Upper lobe of right lung (tissue), 1 donor: ENCODE measurements around the gene FN1. TPM values are rescaled to one million over a fixed set of nuclear protein-coding genes. Genes with fewer than 3 reads are reported as not detected.
"Not testable (repeated sequence)": the region's sequence is repeated elsewhere in the genome, so short reads cannot be mapped to it uniquely, and the experiment has no call there.

Source experiments
- ATAC-seq: fragments of 200-7000 bp; cut with Tn5 transposase; one replicate; pipeline ENCODE4 v1.9.1; 2020; ENCODE audit warnings: mild to moderate bottlenecking, moderate library complexity
- DNase-seq: peaks from one replicate; pipeline ENCODE4 v3.0.0-alpha.2; 2020
- H3K27ac ChIP-seq: fragments of 200-600 bp; one replicate; pipeline ENCODE4 v1.8.0; 2022
- H3K27me3 ChIP-seq: fragments of 200-600 bp; one replicate; pipeline ENCODE4 v1.8.0; 2022; ENCODE audit warnings: mild to moderate bottlenecking
- H3K36me3 ChIP-seq: fragments of 200-600 bp; one replicate; pipeline ENCODE4 v1.8.0; 2022
- H3K4me1 ChIP-seq: fragments of 200-600 bp; one replicate; pipeline ENCODE4 v1.8.0; 2022
- H3K4me3 ChIP-seq: fragments of 200-600 bp; one replicate; pipeline ENCODE4 v1.8.0; 2022; ENCODE audit warnings: mild to moderate bottlenecking
- H3K9me3 ChIP-seq: fragments of 200-600 bp; one replicate; pipeline ENCODE4 v1.8.0; 2022
- intact Hi-C: fragments of 100-400 bp; cut with DNase I; formaldehyde crosslinking; loops from one replicate; pipeline ENCODE4 v1.11.0; 2022
- total RNA-seq: library from RNA; stranded (reverse); fragmentation: NEBNext Ultra II Directional; extraction: Animal tissue kit (Norgen Biotek cat#: 25700); gene quantifications from one replicate; pipeline ENCODE4 v1.2.1, GENCODE V29; 2021
- TF ChIP-seq, protein P1 (sequence below): fragments of 200-600 bp; IDR thresholded peaks from one replicate; pipeline ENCODE4 v1.8.0; 2022; ENCODE audit warnings: antibody characterized with exemption
- donor health status: DM: no; HTN: yes; CAD: no; lungs with severe emphysema.

FN1 gene
- total RNA-seq, 1 donor from 2014 or later, result 955 TPM

DNA sequence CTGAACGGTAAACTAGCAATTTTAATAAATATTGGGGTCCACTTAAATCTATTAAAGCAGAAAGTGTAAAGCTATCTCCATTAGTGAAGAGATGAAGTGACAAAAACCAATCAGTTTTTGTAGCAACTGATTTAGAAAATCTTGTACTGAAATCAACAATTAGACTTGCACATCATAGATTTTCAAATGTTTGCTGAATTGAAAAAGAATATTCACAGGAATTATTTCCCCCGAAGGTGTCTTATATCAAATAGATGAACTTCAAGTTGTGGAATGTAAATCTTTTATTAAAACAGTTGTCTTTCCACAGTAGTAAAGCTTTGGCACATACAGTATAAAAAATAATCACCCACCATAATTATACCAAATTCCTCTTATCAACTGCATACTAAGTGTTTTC lies 75.3 kb downstream of the FN1 start:
- Histone ChIP-seq H3K36me3 (peaks cover 60% of the 10 kb centered on the region), H3K9me3 (no peaks in the 10 kb centered on the region), H3K27ac (no peak overlapping the region), H3K27me3 (no peaks in the 10 kb centered on the region), H3K4me1 (no peaks in the 10 kb centered on the region), H3K4me3 (no peak overlapping the region)
- intact Hi-C loops, result no loop called here
- no peak for ATAC-seq
- TF ChIP-seq, protein P1, sequence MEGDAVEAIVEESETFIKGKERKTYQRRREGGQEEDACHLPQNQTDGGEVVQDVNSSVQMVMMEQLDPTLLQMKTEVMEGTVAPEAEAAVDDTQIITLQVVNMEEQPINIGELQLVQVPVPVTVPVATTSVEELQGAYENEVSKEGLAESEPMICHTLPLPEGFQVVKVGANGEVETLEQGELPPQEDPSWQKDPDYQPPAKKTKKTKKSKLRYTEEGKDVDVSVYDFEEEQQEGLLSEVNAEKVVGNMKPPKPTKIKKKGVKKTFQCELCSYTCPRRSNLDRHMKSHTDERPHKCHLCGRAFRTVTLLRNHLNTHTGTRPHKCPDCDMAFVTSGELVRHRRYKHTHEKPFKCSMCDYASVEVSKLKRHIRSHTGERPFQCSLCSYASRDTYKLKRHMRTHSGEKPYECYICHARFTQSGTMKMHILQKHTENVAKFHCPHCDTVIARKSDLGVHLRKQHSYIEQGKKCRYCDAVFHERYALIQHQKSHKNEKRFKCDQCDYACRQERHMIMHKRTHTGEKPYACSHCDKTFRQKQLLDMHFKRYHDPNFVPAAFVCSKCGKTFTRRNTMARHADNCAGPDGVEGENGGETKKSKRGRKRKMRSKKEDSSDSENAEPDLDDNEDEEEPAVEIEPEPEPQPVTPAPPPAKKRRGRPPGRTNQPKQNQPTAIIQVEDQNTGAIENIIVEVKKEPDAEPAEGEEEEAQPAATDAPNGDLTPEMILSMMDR, result no peak
- no peak for DNase-seq

DNA sequence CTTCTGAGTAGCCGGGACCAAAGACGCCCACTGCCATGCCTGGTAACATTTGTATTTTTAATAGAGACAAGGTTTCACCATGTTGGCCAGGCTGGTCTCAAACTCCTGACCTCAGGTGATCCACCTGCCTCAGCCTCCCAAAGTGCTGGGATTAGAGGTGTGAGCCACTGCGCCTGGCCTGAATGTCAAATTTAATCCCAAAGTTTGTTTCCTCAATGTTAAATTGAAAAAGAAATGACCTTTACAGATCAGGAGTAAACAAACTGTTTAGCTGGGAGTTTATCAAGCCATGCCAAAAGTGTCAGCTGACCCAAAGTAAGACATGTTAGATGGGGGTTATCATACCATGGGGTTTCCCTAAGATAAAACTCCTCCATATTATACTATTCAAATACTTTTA lies 75.8 kb downstream of the FN1 start:
- H3K27me3 ChIP-seq, H3K9me3 ChIP-seq, intact Hi-C loops, ATAC-seq, H3K4me3 ChIP-seq, H3K4me1 ChIP-seq, H3K27ac ChIP-seq, DNase-seq: not testable (repeated sequence)
- H3K36me3 ChIP-seq, result peaks cover 56% of the 10 kb centered on the region

DNA sequence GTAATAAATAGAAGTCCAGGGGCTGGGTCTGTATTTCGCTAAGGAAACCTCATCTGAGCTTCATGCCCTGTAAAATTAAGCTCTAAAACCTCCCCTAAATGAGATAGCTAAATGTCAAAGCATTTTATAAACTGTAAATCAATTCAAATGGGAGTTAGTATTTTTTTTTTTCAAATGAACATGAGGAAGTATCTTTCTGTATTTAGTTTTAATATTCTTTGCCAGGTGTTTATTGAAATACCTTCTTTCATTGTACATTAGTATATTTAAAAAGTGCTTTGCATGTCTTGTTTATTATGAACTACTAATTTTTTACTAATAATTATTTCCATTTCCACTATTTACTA lies 76.3 kb downstream of the FN1 start:
- Histone ChIP-seq H3K27ac (no peak overlapping the region), H3K9me3 (no peaks in the 10 kb centered on the region), H3K36me3 (peaks cover 51% of the 10 kb centered on the region), H3K27me3 (no peaks in the 10 kb centered on the region), H3K4me1 (no peaks in the 10 kb centered on the region), H3K4me3 (no peak overlapping the region)
- no peak for ATAC-seq
- intact Hi-C loops, result no loop called here
- TF ChIP-seq, protein P1, result no peak
- no peak for DNase-seq

DNA sequence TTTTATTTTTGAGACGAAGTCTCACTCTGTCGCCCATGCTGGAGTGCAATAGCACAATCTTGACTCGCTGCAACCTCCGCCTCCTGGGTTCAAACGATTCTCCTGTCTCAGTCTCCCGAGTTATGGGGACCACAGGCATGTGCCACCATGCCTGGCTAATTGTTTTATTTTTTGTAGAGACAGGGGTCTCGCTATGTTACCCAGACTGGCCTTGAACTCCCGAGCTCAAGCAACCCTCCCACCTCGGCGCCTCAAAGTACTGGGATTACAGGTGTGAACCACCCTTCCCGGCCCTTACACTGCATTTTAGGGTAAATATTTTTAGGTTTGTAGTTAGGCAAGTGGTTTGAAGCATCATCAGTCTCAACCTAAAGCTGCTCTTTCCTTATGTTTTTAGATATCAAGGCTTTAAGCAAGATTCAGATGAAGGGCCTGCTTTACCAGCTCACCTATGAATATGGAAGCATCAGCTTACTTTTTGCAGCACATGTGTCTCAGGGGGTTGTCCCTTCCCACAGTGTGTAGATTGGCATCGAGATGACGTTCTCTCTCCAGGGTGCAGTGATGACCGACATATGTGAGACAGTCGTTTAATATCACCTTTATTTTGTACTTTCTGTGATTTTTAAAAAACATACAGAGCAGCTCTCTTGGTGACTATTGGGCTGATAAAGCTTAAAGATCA lies 76.8 kb downstream of the FN1 start:
- Histone ChIP-seq H3K9me3 (no peaks in the 10 kb centered on the region), H3K27ac (no peak overlapping the region), H3K4me1 (no peaks in the 10 kb centered on the region), H3K4me3 (no peak overlapping the region), H3K27me3 (no peaks in the 10 kb centered on the region), H3K36me3 (peaks cover 46% of the 10 kb centered on the region)
- no peak for DNase-seq
- no peak for ATAC-seq
- intact Hi-C loops, result no loop called here
- TF ChIP-seq, protein P1, result no peak

DNA sequence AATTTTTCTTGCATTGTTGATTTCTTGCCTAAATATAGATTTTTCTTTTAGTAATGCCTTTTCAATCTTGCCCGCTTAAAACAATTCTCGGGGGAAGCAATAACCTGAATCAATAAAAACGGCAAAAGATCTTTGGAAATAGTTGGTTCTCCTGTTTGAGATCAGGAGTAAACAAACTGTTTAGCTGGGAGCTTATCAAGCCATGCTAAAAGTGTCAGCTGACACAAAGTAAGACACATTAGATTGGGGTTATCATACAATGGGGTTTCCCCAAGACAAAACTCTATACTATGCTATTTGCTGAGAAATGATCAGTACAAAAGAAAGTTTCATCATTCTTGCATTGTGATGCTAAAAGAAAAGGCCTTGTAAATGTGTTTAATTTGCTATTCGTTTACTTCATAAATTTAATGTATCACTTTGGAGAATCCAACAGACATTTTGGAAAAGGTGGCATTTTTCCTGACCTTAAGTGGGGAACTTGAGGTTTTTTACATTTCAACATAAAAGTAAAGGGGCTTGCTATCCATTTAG lies 77.5 kb downstream of the FN1 start:
- peaks cover 39% of the 10 kb centered on the region for H3K36me3 ChIP-seq
- TF ChIP-seq, protein P1, result no peak
- no peak overlapping the region for H3K4me3 ChIP-seq
- no peak overlapping the region for H3K27ac ChIP-seq
- no peaks in the 10 kb centered on the region for H3K9me3 ChIP-seq
- ATAC-seq (no peak), DNase-seq (no peak)
- H3K27me3 ChIP-seq, result no peaks in the 10 kb centered on the region
- no peaks in the 10 kb centered on the region for H3K4me1 ChIP-seq
- intact Hi-C loops, result no loop called here

DNA sequence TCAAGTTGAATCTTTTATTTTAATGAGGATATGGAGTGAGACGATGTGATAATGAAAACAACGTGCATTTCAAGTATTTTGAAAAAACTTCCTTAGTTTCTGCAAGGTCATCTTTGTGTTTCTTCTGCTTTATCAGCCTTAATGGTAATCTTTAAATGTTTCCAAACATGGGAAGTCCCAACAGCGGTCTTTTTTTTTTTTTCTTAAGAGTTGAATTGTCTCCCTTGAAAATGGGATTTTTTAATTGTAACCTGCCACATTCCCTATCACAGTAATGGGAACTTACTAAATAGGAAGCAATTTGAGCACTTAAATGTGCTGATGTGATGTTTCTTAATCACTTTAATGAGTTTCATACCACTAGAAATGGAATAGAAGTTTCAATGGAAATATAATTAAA lies 78.2 kb downstream of the FN1 start:
- TF ChIP-seq, protein P1, result no peak
- no peak for DNase-seq
- H3K27ac ChIP-seq, result no peak overlapping the region
- no peaks in the 10 kb centered on the region for H3K4me1 ChIP-seq
- no peaks in the 10 kb centered on the region for H3K27me3 ChIP-seq
- no peak for ATAC-seq
- no peak overlapping the region for H3K4me3 ChIP-seq
- H3K36me3 ChIP-seq, result peaks cover 32% of the 10 kb centered on the region
- no peaks in the 10 kb centered on the region for H3K9me3 ChIP-seq
- intact Hi-C loops, result no loop called here
